ENCODE results near the gene KLC4.
"Not testable (repeated sequence)": the region's sequence is repeated elsewhere in the genome, so short reads cannot be mapped to it uniquely, and the experiment has no call there.

KLC4 gene

GRCh38 chr6:43096451-43097097 lies 37.1 kb downstream of the KLC4 start:
- DNase-seq, result no peak

DNA sequence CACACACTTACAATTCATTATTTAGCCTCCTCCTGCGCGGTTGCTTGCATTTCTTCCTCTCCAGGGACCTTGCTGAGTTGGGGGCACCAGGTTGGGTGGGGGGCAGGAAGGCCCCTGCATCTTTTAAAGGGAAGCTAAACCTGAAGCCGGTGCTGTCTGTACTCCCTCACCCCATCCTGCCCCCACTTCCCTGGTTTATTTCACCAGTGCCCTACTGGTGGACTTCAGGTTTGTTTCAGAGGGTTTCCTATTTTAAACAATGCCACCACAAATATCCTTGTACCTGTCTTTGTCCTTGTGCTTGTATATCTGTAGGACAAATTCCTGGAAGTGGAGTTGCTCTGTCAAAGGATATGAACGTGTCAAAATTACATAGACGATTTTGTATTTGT lies 37.7 kb downstream of the KLC4 start:
- DNase-seq, result no peak

DNA sequence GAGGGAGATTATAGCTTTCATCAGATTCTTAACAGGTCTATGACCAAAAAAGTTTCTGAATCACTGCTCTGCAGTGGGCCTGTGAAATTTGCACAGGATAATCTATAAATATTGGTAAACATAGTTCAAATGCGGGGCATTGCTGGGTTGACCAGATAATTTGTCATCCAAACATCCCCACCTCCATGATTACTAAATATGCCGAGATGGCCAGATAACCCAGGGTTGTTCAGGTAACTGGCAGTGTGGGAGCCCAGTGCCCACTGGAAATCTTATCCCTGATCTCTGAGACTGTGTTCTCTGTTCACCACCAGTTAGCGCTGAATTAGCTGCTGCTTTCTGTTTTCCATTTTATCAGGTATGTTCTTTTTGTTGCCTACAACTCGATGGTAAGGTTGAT lies 38.1 kb downstream of the KLC4 start:
- no peak for DNase-seq

DNA sequence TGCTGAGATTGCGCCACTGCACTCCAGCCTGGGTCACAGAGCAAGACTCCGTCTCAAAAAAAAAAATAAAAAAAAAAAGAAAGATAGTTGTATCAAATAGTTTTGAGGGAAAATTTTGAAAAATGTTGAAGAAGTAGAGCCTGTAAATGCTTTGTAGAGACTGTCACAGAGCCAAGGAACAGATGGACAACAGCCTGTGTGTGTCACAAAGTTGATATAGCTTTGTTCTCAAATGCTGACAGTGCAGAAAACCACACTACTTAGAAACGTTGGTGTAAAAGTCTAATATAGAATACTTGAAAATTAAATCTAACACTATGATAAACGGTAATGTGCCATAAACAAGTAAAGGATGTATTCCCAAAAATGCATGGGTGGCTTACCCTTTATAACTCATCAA lies 42.1 kb downstream of the KLC4 start:
- no peak for DNase-seq

- DNase-seq, result no peak
These were observed 43.9 kb downstream of the KLC4 start for GRCh38 chr6:43103253-43103876.

GRCh38 chr6:43105538-43106222 lies 46.2 kb downstream of the KLC4 start:
- no peak for DNase-seq

GRCh38 chr6:43107344-43108062 lies 48.1 kb downstream of the KLC4 start:
- DNase-seq, result no peak

DNA sequence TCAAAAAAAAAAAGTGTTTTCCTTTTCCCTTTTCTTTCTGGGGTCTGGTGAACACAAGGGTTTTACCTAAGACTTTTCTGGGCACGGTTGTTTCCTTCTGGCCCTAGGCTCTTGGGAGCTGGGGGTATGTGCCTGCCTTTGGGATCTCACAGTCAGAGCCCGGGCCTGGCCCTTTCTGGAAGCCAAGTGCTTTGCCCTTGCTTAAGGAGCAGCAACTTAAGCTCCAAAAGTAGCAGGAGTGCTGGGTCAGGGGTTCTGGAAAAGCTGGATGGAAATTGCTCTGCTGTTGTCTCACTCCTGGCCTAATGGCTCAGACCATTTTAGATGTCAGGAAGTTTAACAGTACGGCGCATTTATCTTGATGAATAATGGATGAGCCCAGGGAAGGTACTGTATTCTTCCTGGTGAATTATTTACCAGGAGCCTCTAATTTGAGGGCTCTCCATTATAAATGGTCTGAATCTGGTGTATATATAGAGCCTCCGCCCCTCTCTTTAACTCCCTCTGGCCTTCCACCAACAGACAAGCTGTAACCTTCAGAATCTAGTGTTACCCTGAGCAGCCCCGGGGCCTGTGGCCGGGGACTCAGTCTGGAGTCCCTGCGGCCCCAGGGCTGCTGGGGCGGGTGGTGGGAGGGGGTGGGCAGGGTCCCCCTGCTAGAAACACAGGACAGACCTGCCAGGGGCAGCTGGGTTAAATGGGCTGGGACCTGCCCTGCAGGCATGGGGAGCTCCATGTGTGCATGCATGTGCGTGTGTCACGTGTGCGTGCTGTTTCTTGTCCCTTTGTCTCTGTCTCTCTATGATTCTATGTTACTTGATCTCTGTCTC lies 54.2 kb downstream of the KLC4 start:
- DNase-seq, result no peak

- no peak for DNase-seq
These were observed 55.9 kb downstream of the KLC4 start for GRCh38 chr6:43115365-43115764.

- not testable (repeated sequence) for DNase-seq
These were observed 58.0 kb downstream of the KLC4 start for GRCh38 chr6:43117466-43117865.

GRCh38 chr6:43119482-43119881 lies 60.1 kb downstream of the KLC4 start:
- DNase-seq, result no peak

DNA sequence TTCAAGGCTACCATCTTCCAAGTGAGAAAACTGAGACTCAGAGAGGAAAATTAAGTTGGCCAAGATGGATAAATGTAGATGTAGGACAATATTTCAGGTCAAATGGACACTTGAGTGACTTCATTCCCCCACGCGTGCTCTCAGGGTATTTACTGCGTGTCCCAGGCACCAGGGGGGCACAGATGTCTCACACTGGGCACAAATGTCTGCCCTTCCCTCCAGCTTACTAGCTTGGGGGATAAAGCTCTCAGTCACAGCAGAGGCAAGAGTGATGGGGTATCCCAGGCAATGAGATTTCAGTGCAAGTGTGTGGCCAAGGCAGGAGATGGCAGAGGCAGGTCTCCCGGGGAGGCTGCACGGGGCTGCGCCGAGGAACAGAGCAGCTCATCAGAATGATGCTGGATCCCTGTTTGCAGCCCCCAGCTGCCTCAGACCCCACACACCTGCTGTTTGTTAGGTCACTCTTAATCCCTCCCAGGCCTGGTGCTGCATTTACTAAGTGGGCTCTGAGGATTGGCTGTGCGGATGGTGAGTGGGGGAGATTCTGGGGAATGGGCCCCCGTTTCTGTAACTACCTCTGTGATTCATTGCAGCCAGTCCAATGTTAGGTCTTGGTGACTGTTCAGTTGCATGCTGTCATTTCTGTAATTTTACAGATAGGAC lies 60.8 kb downstream of the KLC4 start:
- no peak for DNase-seq

GRCh38 chr6:43120944-43121913 lies 61.8 kb downstream of the KLC4 start:
- DNase-seq, result no peak

DNA sequence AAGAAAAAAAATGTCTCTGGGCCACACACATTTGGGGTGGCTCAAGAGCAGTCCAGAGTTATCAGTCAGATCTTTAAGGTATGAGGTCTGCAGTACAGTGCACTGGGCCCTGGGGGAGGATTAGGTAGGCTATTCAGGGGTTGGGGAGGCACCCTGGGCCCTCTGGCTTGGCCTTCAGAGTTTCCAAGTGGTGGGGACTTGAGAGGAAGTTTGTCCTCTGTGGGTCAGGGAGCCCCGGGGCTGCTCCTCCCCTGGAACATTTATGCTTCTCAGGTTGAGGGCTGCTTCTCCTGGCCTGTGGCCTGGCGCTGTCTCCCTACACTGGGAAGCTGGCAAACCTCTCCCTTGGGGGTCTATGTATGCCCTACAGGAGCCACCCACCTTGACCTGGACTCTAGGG lies 62.7 kb downstream of the KLC4 start:
- no peak for DNase-seq

DNA sequence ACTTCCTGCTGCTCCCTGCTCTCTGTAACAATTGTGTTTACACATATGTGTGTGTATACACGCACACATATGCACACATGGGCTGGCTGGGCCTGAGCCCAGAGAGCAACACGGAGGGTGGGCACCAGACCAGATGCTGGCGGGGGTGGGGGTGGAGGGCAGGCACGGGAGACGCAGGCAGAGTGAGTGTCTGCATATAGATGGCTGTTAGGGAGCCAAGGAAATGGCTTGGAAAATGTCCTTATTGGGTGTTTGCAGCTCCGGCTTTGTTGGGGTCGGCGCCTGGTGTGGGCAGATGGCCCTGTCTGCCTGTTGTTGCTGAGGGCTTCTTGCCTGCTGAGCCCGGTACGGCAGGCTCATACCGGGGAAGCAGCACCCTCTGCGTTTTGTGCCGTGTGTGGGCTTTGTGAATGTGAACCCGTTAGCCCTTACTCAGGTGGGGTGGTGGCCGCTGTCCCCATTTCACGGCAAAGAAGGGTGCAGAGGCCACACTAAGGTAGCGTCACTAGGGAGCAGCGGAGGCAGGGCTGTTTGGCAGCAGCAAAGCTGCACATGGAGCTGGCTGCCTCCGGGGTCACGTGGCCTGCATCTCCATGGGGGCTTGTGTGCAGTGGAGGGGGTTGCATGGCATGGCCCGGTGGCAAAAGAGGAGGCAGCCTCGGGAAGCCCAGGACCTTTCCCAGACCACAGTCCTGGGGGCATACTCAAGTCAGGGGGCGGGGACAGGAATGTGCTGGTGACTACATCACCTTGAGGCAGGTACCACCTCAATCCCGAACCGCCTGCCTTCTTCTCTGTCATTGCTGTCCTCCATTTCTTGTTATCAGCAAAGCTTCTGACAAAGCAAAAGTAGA lies 64.3 kb downstream of the KLC4 start:
- DNase-seq, result no peak

- no peak for DNase-seq
These were observed 65.0 kb downstream of the KLC4 start for GRCh38 chr6:43124481-43124880.

All from stimulated activated CD8-positive, alpha-beta memory T cell treated with anti-CD3 and anti-CD28 coated beads, Interleukin-4, amount 100 ng/mL, for 48 hours (primary cell).